Gastroesophageal sphincter (tissue), 3 donors: Measurements from ENCODE around the gene WDR49.

Experiments used
- CTCF ChIP-seq, 4 experiments: fragments of 200-600 bp in 2 of 4; fragments of 450-650 bp in 2 of 4; sonication (generic) in 1 of 4; IDR thresholded peaks; one replicate each; pipeline ENCODE4 v1.5.1; 2017 to 2019; ENCODE audit warnings: antibody characterized with exemption in 4 of 4, mild to moderate bottlenecking in 2 of 4, moderate library complexity in 2 of 4
- POLR2A ChIP-seq, 2 donors: fragments of 450-650 bp; IDR thresholded peaks; one replicate each; pipeline ENCODE4 v1.6.1; 2017; ENCODE audit warnings: antibody characterized with exemption in 2 of 2, mild to moderate bottlenecking in 2 of 2, moderate library complexity in 1 of 2
- POLR2AphosphoS5 ChIP-seq: sonication (generic); formaldehyde crosslinking; IDR thresholded peaks from one replicate; pipeline ENCODE4 v1.6.1; 2017; ENCODE audit warnings: antibody characterized with exemption

- no peak for TF ChIP-seq POLR2AphosphoS5
- TF ChIP-seq CTCF (IDR thresholded peaks at IDR 0.05) = no peak
- TF ChIP-seq POLR2A (IDR thresholded peaks at IDR 0.05) = no peak
Observed at GRCh38 chr3:167441256-167441655, 212.5 kb downstream of the WDR49 start.
